Mammary epithelial cell (primary cell): ENCODE results near the gene DCUN1D2.

Experiments
- CTCF ChIP-seq, 2 donors: IDR thresholded peaks in 1 of 2; conservative IDR thresholded peaks in 1 of 2; 2 replicates each; pipeline ENCODE4 v1.5.1; 2011 to 2012; ENCODE audit warnings: inconsistent platforms in 2 of 2, low read length in 2 of 2, mild to moderate bottlenecking in 2 of 2, control low read depth in 1 of 2, low read depth in 1 of 2; ENCODE audit not compliant: insufficient read depth in 1 of 2; ENCODE audit errors: extremely low read depth in 1 of 2
- EZH2 ChIP-seq: IDR thresholded peaks from 2 replicates; pipeline ENCODE4 v1.6.1; 2012; ENCODE audit warnings: low read length, inconsistent platforms, borderline replicate concordance

GRCh38 chr13:113448545-113448884 lies 42.0 kb downstream of the DCUN1D2 start:
- TF ChIP-seq CTCF (conservative IDR thresholded peaks at IDR 0.05 in 1 of 2, IDR thresholded peaks at IDR 0.05 in 1 of 2; ENCODE audit: extremely low read depth in 1 of 2, insufficient read depth in 1 of 2, low read depth in 1 of 2, low read length in 2 of 2), result no peak
- no peak for TF ChIP-seq EZH2
